Body of pancreas (tissue), 4 donors: ENCODE results near the gene ERBB2. TPM values are rescaled to one million over a fixed set of nuclear protein-coding genes. Genes with fewer than 3 reads are reported as not detected.

ENCODE experiments used
- ATAC-seq: fragments of 150-250 bp; one replicate; pipeline ENCODE4 v1.9.1; 2016
- DNase-seq, 4 donors: peaks; one replicate each; pipeline ENCODE4 v3.0.0-alpha.2; 2019
- H3K27ac ChIP-seq, 4 donors: fragments of 200-600 bp; sonication (generic); 1 replicate in 3 of 4; 2 replicates in 1 of 4; pipeline versions ENCODE4 v1.5.1 to v1.6.1; 2016 to 2019; ENCODE audit warnings: mild to moderate bottlenecking in 1 of 4, mixed read lengths in 1 of 4, moderate library complexity in 1 of 4
- H3K27me3 ChIP-seq, 2 donors: fragments of 200-600 bp; sonication (generic); one replicate each; pipeline ENCODE4 v1.6.0; 2016; ENCODE audit warnings: mild to moderate bottlenecking in 1 of 2
- H3K36me3 ChIP-seq, 2 donors: fragments of 200-600 bp; sonication (generic); replicated peaks in 1 of 2; 2 replicates each; pipeline ENCODE4 v1.5.1; 2016; ENCODE audit warnings: low read depth in 2 of 2; ENCODE audit not compliant: insufficient read depth in 1 of 2
- H3K4me1 ChIP-seq: fragments of 200-600 bp; sonication (generic); one replicate; pipeline ENCODE4 v1.6.0; 2016
- H3K4me3 ChIP-seq, 2 donors: fragments of 200-600 bp; sonication (generic); 1 replicate in 1 of 2; 2 replicates in 1 of 2; pipeline ENCODE4 v1.5.1; 2016 to 2019
- H3K9me3 ChIP-seq, 3 donors: fragments of 200-600 bp; sonication (generic); 1 replicate in 2 of 3; 2 replicates in 1 of 3; pipeline ENCODE4 v1.5.1; 2016
- POLR2A ChIP-seq, 3 donors: fragments of 450-650 bp; IDR thresholded peaks; one replicate each; pipeline ENCODE4 v1.6.1; 2016; ENCODE audit warnings: antibody characterized with exemption in 3 of 3, mild to moderate bottlenecking in 2 of 3
- WGBS, 2 donors: methylation state at CpG; one replicate each; pipeline ENCODE4 v1.1.5; 2017; 5-methylcytosine and 5-hydroxymethylcytosine counted together
- intact Hi-C: fragments of 100-400 bp; cut with DNase I; formaldehyde crosslinking; loops from one replicate; pipeline ENCODE4 v1.15.1; 2023
- total RNA-seq, 2 donors: library from RNA; depleted of rRNA; stranded (reverse); fragments of >200 nt; gene quantifications; one replicate each; pipeline ENCODE4 v1.1.0, GENCODE V29; 2016
- TF ChIP-seq, protein P1 (sequence below), 7 experiments: fragments of 450-650 bp in 4 of 7; fragments of 200-600 bp in 3 of 7; sonication (generic) in 3 of 7; IDR thresholded peaks; one replicate each; pipeline ENCODE4 v1.5.1; 2016 to 2019; ENCODE audit warnings: antibody characterized with exemption in 7 of 7

Gene ERBB2
- total RNA-seq, 2 donors from 2014 or later, result 52.4 to 65.3 TPM

DNA sequence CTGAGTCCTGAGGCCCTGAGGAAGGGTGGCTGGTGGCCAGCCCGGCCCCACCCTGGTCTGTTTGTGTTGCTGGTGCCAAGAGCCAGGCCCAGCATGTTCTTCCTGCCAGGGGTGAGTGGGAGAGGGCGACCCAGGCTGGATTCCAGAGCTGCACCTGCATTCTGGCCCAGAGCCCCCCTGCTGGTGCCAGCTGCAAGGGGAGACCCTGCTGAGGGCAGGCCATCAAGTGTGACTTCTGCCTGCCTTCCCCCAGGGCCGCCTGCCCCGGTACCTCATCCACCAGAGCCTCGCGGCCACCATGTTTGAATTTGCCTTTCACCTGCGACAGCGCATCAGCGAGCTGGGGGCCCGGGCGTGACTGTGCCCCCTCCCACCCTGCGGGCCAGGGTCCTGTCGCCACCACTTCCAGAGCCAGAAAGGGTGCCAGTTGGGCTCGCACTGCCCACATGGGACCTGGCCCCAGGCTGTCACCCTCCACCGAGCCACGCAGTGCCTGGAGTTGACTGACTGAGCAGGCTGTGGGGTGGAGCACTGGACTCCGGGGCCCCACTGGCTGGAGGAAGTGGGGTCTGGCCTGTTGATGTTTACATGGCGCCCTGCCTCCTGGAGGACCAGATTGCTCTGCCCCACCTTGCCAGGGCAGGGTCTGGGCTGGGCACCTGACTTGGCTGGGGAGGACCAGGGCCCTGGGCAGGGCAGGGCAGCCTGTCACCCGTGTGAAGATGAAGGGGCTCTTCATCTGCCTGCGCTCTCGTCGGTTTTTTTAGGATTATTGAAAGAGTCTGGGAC lies 37.1 kb upstream of the ERBB2 start:
- no peak overlapping the region for H3K4me3 ChIP-seq
- ATAC-seq (no peak), DNase-seq (peak in 1 of 4 donors; percentile 36)
- intact Hi-C loops, result no loop called here
- H3K36me3 ChIP-seq, result peaks cover 0 to 9% of the 10 kb centered on the region in 2 donors
- no peak overlapping the region for H3K27ac ChIP-seq
- 86 to 90% methylated on average over 4 to 22 of the region's 22 CpGs for WGBS, 2 donors
- no peaks in the 10 kb centered on the region for H3K27me3 ChIP-seq
- TF ChIP-seq, protein P1, sequence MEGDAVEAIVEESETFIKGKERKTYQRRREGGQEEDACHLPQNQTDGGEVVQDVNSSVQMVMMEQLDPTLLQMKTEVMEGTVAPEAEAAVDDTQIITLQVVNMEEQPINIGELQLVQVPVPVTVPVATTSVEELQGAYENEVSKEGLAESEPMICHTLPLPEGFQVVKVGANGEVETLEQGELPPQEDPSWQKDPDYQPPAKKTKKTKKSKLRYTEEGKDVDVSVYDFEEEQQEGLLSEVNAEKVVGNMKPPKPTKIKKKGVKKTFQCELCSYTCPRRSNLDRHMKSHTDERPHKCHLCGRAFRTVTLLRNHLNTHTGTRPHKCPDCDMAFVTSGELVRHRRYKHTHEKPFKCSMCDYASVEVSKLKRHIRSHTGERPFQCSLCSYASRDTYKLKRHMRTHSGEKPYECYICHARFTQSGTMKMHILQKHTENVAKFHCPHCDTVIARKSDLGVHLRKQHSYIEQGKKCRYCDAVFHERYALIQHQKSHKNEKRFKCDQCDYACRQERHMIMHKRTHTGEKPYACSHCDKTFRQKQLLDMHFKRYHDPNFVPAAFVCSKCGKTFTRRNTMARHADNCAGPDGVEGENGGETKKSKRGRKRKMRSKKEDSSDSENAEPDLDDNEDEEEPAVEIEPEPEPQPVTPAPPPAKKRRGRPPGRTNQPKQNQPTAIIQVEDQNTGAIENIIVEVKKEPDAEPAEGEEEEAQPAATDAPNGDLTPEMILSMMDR (IDR thresholded peaks at IDR 0.05), result no peak
- TF ChIP-seq POLR2A (IDR thresholded peaks at IDR 0.05), result no peak
- H3K9me3 ChIP-seq, result no peaks in the 10 kb centered on the region
- H3K4me1 ChIP-seq, result peaks cover 14% of the 10 kb centered on the region

DNA sequence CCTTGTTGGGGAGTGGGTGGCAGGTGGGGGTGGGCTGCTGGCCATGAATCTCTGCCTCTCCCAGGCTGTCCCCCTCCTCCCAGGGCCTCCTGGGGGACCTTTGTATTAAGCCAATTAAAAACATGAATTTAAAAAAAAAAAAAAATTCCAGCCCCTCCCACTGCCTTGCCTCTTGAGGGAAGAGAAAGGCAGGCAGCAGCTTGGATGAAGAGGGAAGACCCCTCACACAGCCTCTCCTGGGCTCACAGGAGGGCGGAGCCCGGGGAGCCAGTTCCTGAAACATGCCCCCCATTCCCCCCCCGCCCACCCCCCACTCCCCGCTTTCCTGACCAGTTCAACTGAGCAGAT lies 36.5 kb upstream of the ERBB2 start:
- intact Hi-C loops, result no loop called here
- no peak for DNase-seq

DNA sequence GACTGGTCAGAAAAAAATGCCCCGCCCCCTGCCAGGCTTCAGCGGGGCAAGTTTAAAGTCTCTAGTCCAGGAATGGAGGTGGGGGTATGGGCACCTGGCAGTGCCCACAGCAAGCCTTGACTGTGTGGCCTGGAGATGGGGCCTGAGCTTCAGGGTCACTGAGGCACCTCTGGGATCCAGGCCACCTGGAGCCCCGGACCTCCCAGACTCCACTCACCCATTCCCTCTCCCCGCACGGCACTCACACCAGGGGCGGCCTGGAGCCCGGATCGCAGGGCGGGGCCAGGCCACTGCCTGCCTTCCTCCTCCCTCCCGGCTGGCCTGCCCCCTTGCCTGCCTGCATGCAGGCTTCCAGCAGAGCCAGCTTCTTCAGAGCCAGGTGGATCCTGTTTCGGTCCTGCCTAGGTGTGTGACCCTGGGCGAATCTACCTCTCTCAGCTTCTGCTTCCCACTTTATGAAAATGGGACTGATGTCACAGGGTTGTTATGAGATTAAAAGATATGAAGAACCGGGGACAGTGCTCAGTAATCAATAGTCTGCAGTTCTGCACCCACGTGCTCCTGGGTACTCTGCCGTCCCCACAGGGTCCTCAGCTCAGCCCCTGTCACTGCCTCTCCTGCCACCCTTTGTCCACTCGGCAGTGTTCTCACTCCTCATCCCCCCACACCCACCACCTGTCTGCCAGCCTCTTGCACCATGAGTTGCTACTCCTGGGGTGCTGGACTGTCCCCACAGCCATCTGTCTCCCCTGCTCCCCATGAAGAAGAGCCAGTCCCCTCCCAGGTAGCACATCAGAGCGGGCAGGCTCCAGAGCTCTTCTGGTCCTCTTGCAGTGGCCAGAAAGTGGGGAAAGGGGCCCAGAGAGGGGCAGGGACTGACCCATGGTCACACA lies 35.9 kb upstream of the ERBB2 start:
- DNase-seq (no peak), ATAC-seq (no peak)
- 49 to 59% methylated on average over 7 to 12 of the region's 17 CpGs for WGBS, 2 donors
- Histone ChIP-seq H3K4me3 (no peak overlapping the region), H3K27me3 (no peaks in the 10 kb centered on the region), H3K4me1 (peaks cover 24% of the 10 kb centered on the region), H3K9me3 (no peaks in the 10 kb centered on the region), H3K27ac (no peak overlapping the region), H3K36me3 (peaks cover 0 to 6% of the 10 kb centered on the region in 2 donors)
- intact Hi-C loops, result no loop called here
- no peak for TF ChIP-seq POLR2A (IDR thresholded peaks at IDR 0.05)
- TF ChIP-seq, protein P1 (IDR thresholded peaks at IDR 0.05), result no peak

More for the DNA sequence above, 36.5 kb upstream of the ERBB2 start:
- Histone ChIP-seq H3K27me3 (no peaks in the 10 kb centered on the region), H3K36me3 (peaks cover 0 to 6% of the 10 kb centered on the region in 2 donors), H3K4me3 (no peak overlapping the region), H3K9me3 (no peaks in the 10 kb centered on the region), H3K27ac (no peak overlapping the region), H3K4me1 (peaks cover 19% of the 10 kb centered on the region)
- TF ChIP-seq POLR2A (IDR thresholded peaks at IDR 0.05), result no peak
- TF ChIP-seq, protein P1 (IDR thresholded peaks at IDR 0.05), result no peak
- 71 to 79% methylated on average over 3 to 4 of the region's 4 CpGs for WGBS, 2 donors
- ATAC-seq, result no peak

DNA sequence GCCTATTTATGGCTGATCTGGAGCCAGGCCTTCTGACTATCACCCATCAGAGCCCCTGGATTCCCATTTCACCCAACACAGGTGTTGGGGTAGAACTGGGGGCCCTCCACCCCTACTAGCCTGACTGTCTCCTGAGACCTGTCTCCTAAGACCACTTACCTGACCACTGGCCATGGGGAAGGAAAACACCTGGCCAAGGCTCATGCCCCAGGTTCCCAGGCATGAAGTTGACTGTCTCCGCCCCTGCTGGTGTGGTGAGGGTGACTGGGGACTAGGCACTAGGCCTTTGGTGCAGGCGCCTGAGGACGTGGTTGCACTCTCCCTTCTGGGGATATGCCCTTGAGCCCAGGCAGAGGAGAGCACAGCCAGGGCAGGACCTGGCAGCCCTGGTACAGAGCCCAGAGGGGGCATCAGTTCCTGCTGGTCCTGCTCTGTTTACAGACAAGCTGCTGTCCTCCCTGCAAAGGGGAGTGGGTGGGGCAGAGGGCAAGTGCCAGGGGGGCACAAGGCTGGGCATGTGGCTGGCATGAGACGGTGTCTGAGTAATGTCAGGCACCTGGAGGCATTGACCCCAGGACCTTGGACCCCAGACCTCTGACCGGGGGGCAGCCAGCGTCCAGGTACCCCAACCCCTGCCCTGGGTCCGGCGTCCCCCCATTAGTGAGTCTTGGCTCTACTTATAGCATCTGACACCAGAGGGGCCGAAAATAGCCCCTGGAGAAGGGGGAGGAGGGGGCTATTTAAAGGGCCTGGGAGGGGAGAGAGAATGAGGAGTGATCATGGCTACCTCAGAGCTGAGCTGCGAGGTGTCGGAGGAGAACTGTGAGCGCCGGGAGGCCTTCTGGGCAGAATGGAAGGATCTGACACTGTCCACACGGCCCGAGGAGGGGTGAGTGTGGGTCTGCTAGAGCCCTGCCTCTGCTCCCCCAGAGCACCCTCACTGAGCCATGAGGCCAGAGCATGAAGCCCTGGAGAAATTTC lies 35.0 kb upstream of the ERBB2 start, which contains the start of gene TCAP:
Gene TCAP, plus strand, starts transcription at position 769 of the 981 bp plus-strand sequence. Its CDS starts 11 bp downstream, at position 780.
- H3K9me3 ChIP-seq, result no peaks in the 10 kb centered on the region
- H3K27me3 ChIP-seq, result no peaks in the 10 kb centered on the region
- TF ChIP-seq POLR2A (IDR thresholded peaks at IDR 0.05), result no peak
- TF ChIP-seq, protein P1 (IDR thresholded peaks at IDR 0.05), result no peak
- no peak within 1 kb of the TSS for H3K4me3 ChIP-seq
- 37 to 59% methylated on average over 9 to 12 of the region's 15 CpGs for WGBS, 2 donors
- no peak for ATAC-seq
- DNase-seq, result no peak
- H3K27ac ChIP-seq, result no peak within 1 kb of the TSS
- H3K36me3 ChIP-seq, result peaks cover 0 to 6% of the 10 kb centered on the region in 2 donors
- peaks cover 24% of the 10 kb centered on the region for H3K4me1 ChIP-seq
- intact Hi-C loops, result no loop called here
